Natural killer cell (primary cell): Measurements from ENCODE around the gene OPA1. TPM values are rescaled to one million over a fixed set of nuclear protein-coding genes. Genes with fewer than 3 reads are reported as not detected.

Source experiments
- ATAC-seq, 3 donors: fragments of 150-1000 bp in 2 of 3; fragments of 200-7000 bp in 1 of 3; cut with Tn5 transposase; 1 replicate in 1 of 3; 2 replicates in 2 of 3; pipeline ENCODE4 v1.10.0; 2021; ENCODE audit warnings: mild to moderate bottlenecking in 2 of 3, moderate library complexity in 2 of 3
- DNase-seq, 2 donors: peaks; one replicate each; pipeline versions ENCODE4 v3.0.0 to v3.0.0-alpha.2; 2013 to 2021; ENCODE audit warnings: mixed read lengths in 1 of 2
- H3K27ac ChIP-seq: one replicate; pipeline ENCODE4 v1.5.1; 2013; ENCODE audit warnings: mild to moderate bottlenecking, low read length
- H3K27me3 ChIP-seq: one replicate; pipeline ENCODE4 v1.6.1; 2013; ENCODE audit warnings: low read length; ENCODE audit not compliant: control insufficient read depth, insufficient read depth
- H3K36me3 ChIP-seq: one replicate; pipeline ENCODE4 v1.6.1; 2013; ENCODE audit warnings: low read length; ENCODE audit not compliant: control insufficient read depth, insufficient read depth
- H3K4me1 ChIP-seq: one replicate; pipeline ENCODE4 v1.6.1; 2013; ENCODE audit warnings: low read length; ENCODE audit not compliant: control insufficient read depth, insufficient read depth
- H3K4me3 ChIP-seq: one replicate; pipeline ENCODE4 v1.5.1; 2013; ENCODE audit warnings: low read length
- H3K9me3 ChIP-seq: one replicate; pipeline ENCODE4 v1.6.1; 2013; ENCODE audit warnings: low read length; ENCODE audit not compliant: control insufficient read depth, insufficient read depth
- H3K27ac Mint-ChIP-seq, 2 donors: one replicate each; pipeline ENCODE4 v1.8.0; 2022; ENCODE audit warnings: mild to moderate bottlenecking in 2 of 2, mixed read lengths in 2 of 2, moderate library complexity in 1 of 2
- H3K27me3 Mint-ChIP-seq, 2 donors: one replicate each; pipeline ENCODE4 v1.8.0; 2022; ENCODE audit warnings: low read depth in 2 of 2, mixed read lengths in 2 of 2
- H3K36me3 Mint-ChIP-seq: one replicate; pipeline ENCODE4 v1.8.0; 2022; ENCODE audit warnings: mixed read lengths
- H3K4me1 Mint-ChIP-seq, 2 donors: one replicate each; pipeline ENCODE4 v1.8.0; 2022; ENCODE audit warnings: mixed read lengths in 2 of 2
- H3K4me3 Mint-ChIP-seq: one replicate; pipeline ENCODE4 v1.8.0; 2022; ENCODE audit warnings: mild to moderate bottlenecking, moderate library complexity, mixed read lengths
- H3K9me3 Mint-ChIP-seq, 2 donors: one replicate each; pipeline ENCODE4 v1.8.0; 2022; ENCODE audit warnings: mixed read lengths in 2 of 2
- WGBS: methylation state at CpG from one replicate; pipeline ENCODE4 v1.1.7; 2013; ENCODE audit warnings: missing lambda C conversion rate; ENCODE audit not compliant: insufficient coverage; 5-methylcytosine and 5-hydroxymethylcytosine counted together
- intact Hi-C: fragments of 100-400 bp; cut with micrococcal nuclease; formaldehyde crosslinking; loops from one replicate; pipeline ENCODE4 v1.14.2; 2022
- total RNA-seq, 4 donors: library from RNA; stranded (reverse); fragments of 120-200 nt in 1 of 4; gene quantifications; one replicate each; pipeline versions ENCODE4 v1.2.3 to v1.2.4, GENCODE V29; 2013 to 2022
- TF ChIP-seq, protein P1 (sequence below): fragments of 200-600 bp; IDR thresholded peaks from one replicate; pipeline ENCODE4 v1.8.0; 2022; ENCODE audit warnings: antibody characterized with exemption

Gene OPA1
- total RNA-seq, 3 donors from 2014 or later (not counting 1 experiment from before 2014, with no cell fraction given): 52.6 to 72.0 (median 57.5) TPM

DNA sequence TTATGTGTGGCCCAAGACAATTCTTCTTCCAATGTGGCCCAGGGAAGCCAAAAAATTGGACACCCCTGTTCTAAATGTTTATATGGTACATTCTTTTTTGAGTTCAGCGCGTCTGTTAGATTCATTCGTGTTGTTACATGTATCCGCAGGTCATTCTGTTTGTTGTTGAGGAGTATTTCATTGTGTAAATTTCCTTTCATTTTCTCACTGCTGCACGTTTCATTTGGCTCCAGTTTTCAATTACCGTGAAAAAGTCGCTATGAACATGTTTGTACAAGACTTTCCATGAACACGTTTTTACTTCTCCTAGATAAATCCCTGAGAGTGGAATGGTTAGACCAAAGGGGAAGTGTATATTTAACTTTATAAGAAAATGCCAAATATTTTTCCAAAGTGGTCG lies 7.5 kb upstream of the OPA1 start:
- no peak overlapping the region for H3K27ac ChIP-seq
- ATAC-seq: no peak
- no peaks in the 10 kb centered on the region for H3K36me3 ChIP-seq
- no peaks in the 10 kb centered on the region for H3K9me3 ChIP-seq
- TF ChIP-seq, protein P1, sequence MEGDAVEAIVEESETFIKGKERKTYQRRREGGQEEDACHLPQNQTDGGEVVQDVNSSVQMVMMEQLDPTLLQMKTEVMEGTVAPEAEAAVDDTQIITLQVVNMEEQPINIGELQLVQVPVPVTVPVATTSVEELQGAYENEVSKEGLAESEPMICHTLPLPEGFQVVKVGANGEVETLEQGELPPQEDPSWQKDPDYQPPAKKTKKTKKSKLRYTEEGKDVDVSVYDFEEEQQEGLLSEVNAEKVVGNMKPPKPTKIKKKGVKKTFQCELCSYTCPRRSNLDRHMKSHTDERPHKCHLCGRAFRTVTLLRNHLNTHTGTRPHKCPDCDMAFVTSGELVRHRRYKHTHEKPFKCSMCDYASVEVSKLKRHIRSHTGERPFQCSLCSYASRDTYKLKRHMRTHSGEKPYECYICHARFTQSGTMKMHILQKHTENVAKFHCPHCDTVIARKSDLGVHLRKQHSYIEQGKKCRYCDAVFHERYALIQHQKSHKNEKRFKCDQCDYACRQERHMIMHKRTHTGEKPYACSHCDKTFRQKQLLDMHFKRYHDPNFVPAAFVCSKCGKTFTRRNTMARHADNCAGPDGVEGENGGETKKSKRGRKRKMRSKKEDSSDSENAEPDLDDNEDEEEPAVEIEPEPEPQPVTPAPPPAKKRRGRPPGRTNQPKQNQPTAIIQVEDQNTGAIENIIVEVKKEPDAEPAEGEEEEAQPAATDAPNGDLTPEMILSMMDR: no peak
- no peaks in the 10 kb centered on the region for H3K36me3 Mint-ChIP-seq
- H3K4me1 ChIP-seq: no peaks in the 10 kb centered on the region
- WGBS: 98% methylated on average over 7 of the region's 9 CpGs
- no peak overlapping the region for H3K4me3 Mint-ChIP-seq
- H3K9me3 Mint-ChIP-seq: no peaks in the 10 kb centered on the region
- no peak for DNase-seq
- H3K27ac Mint-ChIP-seq: no peak overlapping the region
- no peaks in the 10 kb centered on the region for H3K4me1 Mint-ChIP-seq
- no peaks in the 10 kb centered on the region for H3K27me3 ChIP-seq
- H3K4me3 ChIP-seq: no peak overlapping the region
- no peaks in the 10 kb centered on the region for H3K27me3 Mint-ChIP-seq
- intact Hi-C loops: no loop called here

DNA sequence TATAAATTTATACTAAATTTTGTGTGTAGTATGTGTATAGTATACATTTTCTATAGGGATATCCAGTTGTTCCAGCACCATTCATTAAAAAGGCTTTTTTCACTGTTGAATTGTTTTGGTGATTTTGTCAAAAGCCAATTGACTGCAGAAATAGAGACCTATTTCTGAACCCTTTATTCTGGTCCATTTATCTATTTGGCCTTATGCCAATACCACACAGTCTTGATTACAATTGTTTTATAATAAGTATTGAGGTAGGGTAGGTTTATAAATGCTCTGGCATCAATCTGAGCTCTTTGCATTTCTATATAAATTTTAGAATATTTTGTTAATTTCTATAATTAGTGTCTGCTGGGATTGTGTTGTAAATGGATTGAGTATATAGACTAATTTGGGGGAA lies 6.5 kb upstream of the OPA1 start:
- Histone ChIP-seq H3K9me3 (no peaks in the 10 kb centered on the region), H3K27ac (no peak overlapping the region), H3K4me3 (no peak overlapping the region), H3K27me3 (no peaks in the 10 kb centered on the region), H3K36me3 (no peaks in the 10 kb centered on the region), H3K4me1 (no peaks in the 10 kb centered on the region)
- ATAC-seq: no peak
- DNase-seq: no peak
- Mint-ChIP-seq H3K27me3 (no peaks in the 10 kb centered on the region), H3K9me3 (no peaks in the 10 kb centered on the region), H3K4me3 (no peak overlapping the region), H3K36me3 (no peaks in the 10 kb centered on the region), H3K27ac (no peak overlapping the region), H3K4me1 (no peaks in the 10 kb centered on the region)
- intact Hi-C loops: no loop called here
- TF ChIP-seq, protein P1: no peak

DNA sequence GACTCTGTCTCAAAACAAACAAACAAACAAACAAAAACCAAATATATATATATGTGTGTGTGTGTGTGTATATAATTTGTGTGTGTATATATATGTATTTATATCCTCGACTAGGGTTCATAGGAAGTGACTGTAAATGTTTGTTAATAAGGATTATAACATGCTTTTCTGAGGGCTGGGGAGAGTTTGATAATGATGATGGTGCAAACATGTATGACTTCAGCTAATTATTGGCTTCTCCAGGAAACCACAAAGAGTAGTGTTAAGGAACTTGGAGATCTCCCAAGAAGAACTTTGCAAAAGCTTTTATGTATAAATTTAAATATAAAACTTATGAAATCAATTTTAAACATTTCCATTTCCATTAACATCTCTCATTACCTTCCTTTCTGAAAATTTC lies 3.9 kb upstream of the OPA1 start:
- Histone ChIP-seq H3K27ac (no peak overlapping the region), H3K36me3 (no peaks in the 10 kb centered on the region), H3K27me3 (no peaks in the 10 kb centered on the region), H3K4me1 (peaks cover 16% of the 10 kb centered on the region), H3K4me3 (no peak overlapping the region), H3K9me3 (no peaks in the 10 kb centered on the region)
- 38% methylated on average over 1 of the region's 1 CpG for WGBS
- H3K4me1 Mint-ChIP-seq: peaks cover 18 to 19% of the 10 kb centered on the region in 2 donors
- H3K9me3 Mint-ChIP-seq: no peaks in the 10 kb centered on the region
- no peak overlapping the region for H3K27ac Mint-ChIP-seq
- TF ChIP-seq, protein P1: no peak
- H3K27me3 Mint-ChIP-seq: no peaks in the 10 kb centered on the region
- intact Hi-C loops: no loop called here
- DNase-seq (no peak), ATAC-seq (no peak)
- no peaks in the 10 kb centered on the region for H3K36me3 Mint-ChIP-seq
- no peak overlapping the region for H3K4me3 Mint-ChIP-seq

DNA sequence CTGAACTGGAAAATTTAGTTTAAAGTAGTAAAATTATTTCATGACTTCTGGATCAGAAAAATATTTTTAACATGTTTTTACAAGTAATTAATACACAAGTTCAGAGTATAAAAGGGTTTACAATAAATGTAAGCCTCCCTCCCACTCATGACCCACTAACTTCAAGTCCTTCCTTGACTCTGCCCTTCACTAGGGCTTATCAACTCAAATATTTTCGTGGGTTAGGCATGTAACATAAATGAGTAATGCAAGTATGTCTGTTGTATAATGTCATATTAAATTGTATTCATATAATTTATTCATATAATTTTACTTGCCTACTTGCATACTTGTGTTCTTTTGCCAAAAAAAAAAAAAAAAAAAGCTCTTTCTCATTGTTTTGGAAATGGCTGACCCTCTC lies 3.4 kb upstream of the OPA1 start:
- no peak for ATAC-seq
- H3K36me3 Mint-ChIP-seq: no peaks in the 10 kb centered on the region
- no peaks in the 10 kb centered on the region for H3K27me3 Mint-ChIP-seq
- WGBS: no CpG with 5 or more reads among the region's 1 CpG
- intact Hi-C loops: loop anchor here (10.0 kb wide), 1 partner anchor 545 kb away; the partner anchor contains the start of gene HES1
- no peak overlapping the region for H3K27ac ChIP-seq
- no peaks in the 10 kb centered on the region for H3K9me3 ChIP-seq
- DNase-seq: no peak
- H3K4me1 Mint-ChIP-seq: peaks cover 22% of the 10 kb centered on the region in 2 donors
- H3K9me3 Mint-ChIP-seq: no peaks in the 10 kb centered on the region
- no peak overlapping the region for H3K4me3 ChIP-seq
- H3K4me3 Mint-ChIP-seq: no peak overlapping the region
- TF ChIP-seq, protein P1: no peak
- no peaks in the 10 kb centered on the region for H3K36me3 ChIP-seq
- H3K27ac Mint-ChIP-seq: no peak overlapping the region
- H3K27me3 ChIP-seq: no peaks in the 10 kb centered on the region
- H3K4me1 ChIP-seq: peaks cover 21% of the 10 kb centered on the region
